Right lung (tissue), 10 donors: ENCODE results near the gene COPA. TPM values are rescaled to one million over a fixed set of nuclear protein-coding genes. Genes with fewer than 3 reads are reported as not detected.
A peak's percentile ranks its signal among the peaks of the same experiment; 100 is the strongest.
"Not testable (repeated sequence)": the region's sequence is repeated elsewhere in the genome, so short reads cannot be mapped to it uniquely, and the experiment has no call there.

ENCODE experiments used
- DNase-seq, 2 donors: peaks; one replicate each; pipeline ENCODE4 v3.0.0-alpha.2; 2013
- long read RNA-seq, 8 donors: transcript quantifications; one replicate each; lab custom pipeline, GENCODE V29; 2026
- polyA plus RNA-seq, 5 donors: library from polyadenylated mRNA; unstranded; fragments of 120-200 nt; gene quantifications; one replicate each; pipeline versions ENCODE4 v1.2.1 to v1.2.3, GENCODE V29; 2013; ENCODE audit warnings: inconsistent platforms in 1 of 5, low replicate concordance in 1 of 5; ENCODE audit not compliant: insufficient read length in 5 of 5, insufficient read depth in 1 of 5

Gene COPA
- polyA plus RNA-seq = 100 to 1,000 TPM; 152 to 164 (median 160) TPM
- long read RNA-seq, donor 1, full-length matches to known transcripts = 13 of 43 reads
- long read RNA-seq, donor 1, partial matches to known transcripts = 30 of 43 reads
- long read RNA-seq, donor 1, other reads (novel, unspliced or antisense) = 0 of 43 reads
- long read RNA-seq, donor 2, full-length matches to known transcripts = 8 of 134 reads
- long read RNA-seq, donor 2, partial matches to known transcripts = 118 of 134 reads
- long read RNA-seq, donor 2, other reads (novel, unspliced or antisense) = 8 of 134 reads
- long read RNA-seq, donor 3, full-length matches to known transcripts = 8 of 25 reads
- long read RNA-seq, donor 3, partial matches to known transcripts = 17 of 25 reads
- long read RNA-seq, donor 3, other reads (novel, unspliced or antisense) = 0 of 25 reads
- long read RNA-seq, donor 4, full-length matches to known transcripts = 3 of 14 reads
- long read RNA-seq, donor 4, partial matches to known transcripts = 11 of 14 reads
- long read RNA-seq, donor 4, other reads (novel, unspliced or antisense) = 0 of 14 reads
- long read RNA-seq, donor 5, full-length matches to known transcripts = 6 of 40 reads
- long read RNA-seq, donor 5, partial matches to known transcripts = 34 of 40 reads
- long read RNA-seq, donor 5, other reads (novel, unspliced or antisense) = 0 of 40 reads
- long read RNA-seq, donor 6, full-length matches to known transcripts = 13 of 62 reads
- long read RNA-seq, donor 6, partial matches to known transcripts = 49 of 62 reads
- long read RNA-seq, donor 6, other reads (novel, unspliced or antisense) = 0 of 62 reads
- long read RNA-seq, donor 7, full-length matches to known transcripts = 22 of 273 reads
- long read RNA-seq, donor 7, partial matches to known transcripts = 244 of 273 reads
- long read RNA-seq, donor 7, other reads (novel, unspliced or antisense) = 7 of 273 reads
- long read RNA-seq, donor 8, full-length matches to known transcripts = 2 of 39 reads
- long read RNA-seq, donor 8, partial matches to known transcripts = 37 of 39 reads
- long read RNA-seq, donor 8, other reads (novel, unspliced or antisense) = 0 of 39 reads

DNA sequence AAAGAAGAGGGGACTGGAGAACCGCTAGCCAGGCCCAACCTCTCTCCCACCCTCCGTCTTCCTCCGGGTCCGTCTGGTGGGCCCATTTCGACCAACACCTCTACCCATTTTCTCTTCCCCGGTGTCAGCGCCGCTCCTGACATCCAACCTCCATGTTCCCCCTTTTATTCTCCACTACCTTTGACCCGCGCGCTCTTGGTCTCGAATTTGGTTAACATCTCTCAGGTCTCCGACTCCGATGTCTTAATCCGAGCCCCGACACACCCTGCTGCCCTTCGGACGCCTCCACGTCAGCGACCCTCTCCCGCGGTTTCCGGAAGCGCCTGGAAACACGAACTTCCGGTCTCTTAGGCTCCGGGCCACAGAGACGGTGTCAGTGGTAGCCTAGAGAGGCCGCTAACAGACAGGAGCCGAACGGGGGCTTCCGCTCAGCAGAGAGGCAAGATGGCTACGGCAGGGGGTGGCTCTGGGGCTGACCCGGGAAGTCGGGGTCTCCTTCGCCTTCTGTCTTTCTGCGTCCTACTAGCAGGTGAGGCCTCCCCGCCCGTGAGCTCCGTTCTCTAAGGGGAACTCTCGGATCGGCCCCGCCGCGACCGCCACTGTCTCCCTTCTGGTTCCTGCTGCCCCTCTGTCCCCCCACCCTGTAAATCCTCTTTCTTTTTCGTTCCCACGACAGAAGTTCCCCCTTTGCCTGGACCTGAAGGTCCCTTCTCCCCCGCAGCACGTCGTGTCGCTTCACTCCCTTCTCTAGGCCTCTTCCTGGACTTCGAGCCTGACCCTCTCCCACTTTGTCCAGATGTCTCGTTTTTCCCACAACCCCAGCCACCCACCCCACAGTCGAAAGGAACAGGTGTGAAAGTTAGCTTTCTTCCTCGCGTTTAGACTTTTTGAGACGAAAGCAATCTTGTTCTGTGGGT lies at the start of gene COPA, which contains the start of gene NCSTN:
COPA (minus strand) TSS at position 298 of the 917 bp plus-strand sequence; CDS start at position 218, 80 bp downstream.
NCSTN (plus strand) TSS at position 431 of the 917 bp plus-strand sequence; CDS start at position 445, 14 bp downstream.
- DNase-seq = peak; percentile 90 to 94

DNA sequence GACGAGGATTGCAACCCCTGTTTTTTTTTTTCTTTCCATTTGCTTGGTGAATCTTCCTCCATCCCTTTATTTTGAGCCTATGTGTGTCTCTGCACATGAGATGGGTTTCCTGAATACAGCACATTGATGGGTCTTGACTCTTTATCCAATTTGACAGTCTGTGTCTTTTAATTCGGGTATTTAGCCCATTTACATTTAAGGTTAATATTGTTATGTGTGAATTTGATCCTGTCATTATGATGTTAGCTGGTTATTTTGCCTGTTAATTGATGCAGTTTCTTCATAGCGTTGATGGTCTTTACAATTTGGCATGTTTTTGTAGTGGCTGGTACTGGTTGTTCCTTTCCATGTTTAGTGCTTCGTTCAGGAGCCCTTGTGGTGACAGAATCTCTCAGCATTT lies 45.4 kb upstream of the COPA start:
- not testable (repeated sequence) for DNase-seq

DNA sequence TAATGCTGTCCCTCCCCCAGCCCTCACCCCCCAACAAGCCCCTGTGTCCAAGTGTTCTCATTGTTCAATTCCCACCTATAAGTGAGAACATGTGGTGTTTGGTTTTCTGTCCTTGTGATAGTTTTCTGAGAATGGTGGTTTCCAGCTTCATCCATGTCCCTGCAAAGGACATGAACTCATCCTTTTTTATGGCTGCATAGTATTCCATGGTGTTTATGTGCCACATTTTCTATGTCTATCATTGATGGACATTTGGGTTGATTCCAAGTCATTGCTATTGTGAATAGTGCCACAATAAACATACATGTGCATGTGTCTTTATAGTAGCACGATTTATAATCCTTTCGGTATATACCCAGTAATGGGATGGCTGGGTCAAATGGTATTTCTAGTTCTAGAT lies 41.8 kb upstream of the COPA start:
- DNase-seq = not testable (repeated sequence)

DNA sequence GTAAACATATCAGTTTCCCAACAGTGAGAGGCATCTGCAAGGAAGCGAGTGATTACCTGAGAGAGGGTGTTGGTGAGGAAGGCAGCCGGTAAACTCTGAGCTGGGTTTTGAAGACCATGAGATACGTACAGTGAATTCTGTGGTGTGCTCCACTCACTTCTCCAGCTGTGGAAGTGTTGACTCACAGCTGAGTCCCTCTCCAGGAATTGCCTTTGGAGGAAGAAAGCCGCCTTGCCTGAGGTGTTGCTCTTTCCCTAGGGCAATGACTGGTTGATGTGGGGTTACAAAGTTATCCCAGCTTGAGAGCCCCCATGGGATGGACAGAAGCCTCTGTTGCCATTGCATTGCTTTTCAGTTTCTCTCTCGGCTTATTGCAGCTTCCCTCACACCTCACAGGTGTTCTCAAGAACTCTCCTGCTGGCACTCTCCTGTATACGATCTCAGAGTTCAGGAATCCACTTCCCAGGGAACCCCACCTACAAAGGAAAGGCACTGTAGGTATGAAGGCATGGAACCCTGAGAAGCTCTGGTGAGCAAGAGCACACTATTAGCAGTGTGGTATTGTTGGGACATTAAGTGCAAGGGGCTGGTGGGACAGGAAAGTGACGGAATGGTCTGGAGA lies 34.6 kb upstream of the COPA start:
- no peak for DNase-seq

DNA sequence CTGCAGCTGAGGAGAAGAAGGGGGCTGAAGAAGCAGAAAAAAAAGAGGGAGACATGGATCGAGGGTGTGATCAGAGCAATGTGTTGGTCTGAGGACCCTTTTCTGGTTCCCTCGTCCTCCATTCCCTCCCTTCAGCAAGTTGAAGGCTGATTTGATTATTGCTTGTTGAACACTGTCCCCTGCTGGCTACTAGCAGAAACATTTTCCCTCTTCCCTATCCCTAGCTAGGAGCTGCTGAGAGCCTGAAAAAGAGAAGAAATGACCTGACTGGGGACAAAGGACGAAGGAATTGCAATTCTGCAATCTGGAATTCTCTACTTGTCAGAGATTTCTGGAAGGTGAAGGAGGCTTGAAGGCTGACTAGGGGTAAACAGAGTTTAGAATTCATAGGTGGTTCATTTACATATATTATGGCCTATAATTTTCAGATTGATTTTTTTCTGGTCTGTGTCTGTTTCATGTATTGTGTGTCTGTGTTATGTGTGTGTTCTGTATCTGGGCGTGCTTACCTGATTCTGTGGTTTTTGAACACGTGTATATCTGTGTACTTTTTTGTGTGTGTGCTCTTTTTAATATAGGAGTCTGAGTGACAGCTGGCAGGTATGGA lies 33.6 kb upstream of the COPA start:
- peak; percentile 29 to 45 for DNase-seq

DNA sequence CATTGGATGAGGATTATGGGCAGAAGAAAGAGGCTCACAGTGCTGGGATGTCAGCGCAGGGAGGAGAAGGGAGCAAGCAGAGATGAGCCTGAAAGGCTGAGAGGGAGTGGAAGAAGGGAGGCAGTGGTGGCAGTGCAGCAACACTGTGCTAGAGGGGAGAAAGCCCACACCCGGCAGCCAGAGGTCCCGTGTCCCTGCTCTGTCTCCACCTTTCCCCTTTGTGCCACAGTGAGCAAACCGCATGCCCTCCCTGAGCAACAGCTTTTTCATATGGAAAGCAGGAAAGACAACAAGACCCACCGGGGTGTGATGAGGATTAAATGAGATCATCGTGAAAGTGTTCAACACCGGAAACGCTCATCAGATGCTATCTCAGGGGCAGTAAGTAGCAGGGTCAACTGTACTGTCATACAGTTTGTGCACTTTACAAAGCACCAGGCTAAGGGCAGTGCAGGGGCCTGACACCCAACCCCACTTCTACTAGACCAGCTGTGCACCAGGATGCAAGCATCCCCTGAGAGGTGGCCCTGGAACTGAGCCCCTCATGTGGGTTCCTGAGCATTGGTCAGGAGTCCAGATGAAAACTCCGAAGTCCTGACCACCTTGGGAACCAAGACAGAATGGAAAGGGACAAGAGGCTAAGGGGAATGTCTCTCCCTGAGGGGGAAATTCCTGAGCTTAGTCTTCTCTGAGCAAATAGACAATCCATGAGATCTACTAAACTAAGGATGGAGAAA lies 32.9 kb upstream of the COPA start:
- no peak for DNase-seq

DNA sequence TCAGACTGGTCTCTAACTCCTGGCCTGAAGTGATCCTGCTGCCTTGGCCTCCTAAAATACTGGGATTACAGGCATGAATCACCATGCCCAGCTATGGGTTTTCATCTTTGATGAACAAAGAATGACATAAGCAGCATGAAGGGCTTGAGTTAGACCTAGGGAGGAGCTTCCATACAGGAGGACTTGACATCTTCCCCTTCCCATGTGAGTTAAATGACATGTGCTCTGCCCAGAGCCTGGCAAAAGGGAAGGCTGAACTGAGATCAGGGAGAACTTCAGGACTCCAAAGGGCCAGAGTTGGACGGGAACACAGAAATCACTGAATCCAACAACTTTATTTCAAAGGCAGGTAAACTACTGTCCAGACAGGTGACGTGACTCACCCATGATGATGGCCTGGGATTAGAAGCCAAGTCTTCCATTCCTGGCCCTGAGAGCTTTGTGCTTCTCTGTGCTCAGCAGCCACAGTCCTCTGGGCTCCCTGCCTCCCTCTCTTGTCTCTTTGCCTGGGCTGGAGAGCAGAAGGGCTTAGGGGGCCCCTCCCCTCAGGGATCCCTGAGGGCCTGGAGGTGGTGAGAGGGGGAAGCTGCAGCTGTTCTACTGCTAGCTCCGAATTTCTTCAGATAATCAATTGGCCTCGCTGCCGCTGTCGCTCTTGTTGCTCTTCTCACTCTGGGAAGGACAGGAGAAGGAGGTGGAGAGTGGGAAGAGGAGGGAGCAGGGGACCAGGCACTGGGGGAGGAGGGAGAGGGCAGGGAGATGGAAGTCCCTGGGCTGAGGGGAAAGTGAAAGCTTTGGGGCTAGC lies 31.5 kb upstream of the COPA start:
- no peak for DNase-seq

DNA sequence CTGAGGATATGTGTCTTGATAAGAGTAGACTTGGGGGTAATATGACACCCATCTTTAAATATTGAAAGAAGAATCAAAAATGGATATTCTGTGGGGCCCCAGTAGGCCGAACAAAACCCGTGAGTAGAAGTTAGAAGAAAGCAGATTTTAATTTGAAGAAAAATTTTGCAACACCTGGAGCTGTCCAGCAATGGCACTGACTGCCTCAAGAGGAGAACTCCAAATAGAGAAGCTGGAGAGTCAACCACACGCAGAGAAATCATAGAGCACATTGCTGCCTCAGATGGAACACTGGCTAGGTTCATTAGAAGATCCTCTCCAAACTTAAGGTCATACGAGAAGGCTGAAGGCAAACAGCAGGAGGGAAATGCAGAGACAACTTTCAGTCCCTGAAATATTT lies 30.6 kb upstream of the COPA start:
- no peak for DNase-seq

DNA sequence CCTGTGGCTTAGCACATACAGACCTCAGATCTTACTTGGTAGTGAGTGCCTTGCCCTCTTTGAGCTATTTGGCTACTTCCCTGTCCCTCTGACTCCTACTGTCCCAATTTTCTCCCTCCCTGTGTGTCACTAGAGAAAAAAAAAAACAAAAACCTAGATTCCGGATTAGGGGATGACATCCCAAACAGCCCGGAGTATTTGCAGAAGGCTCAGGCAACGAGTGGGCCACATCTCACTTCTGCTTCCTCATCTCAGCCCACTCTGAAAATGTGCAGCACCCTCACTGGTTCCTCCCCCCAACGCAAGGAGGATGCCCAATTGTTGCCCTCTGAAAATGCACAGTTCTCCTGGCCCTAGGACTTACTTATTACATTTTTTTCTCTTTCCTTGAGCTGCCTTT lies 28.7 kb upstream of the COPA start:
- no peak for DNase-seq

DNA sequence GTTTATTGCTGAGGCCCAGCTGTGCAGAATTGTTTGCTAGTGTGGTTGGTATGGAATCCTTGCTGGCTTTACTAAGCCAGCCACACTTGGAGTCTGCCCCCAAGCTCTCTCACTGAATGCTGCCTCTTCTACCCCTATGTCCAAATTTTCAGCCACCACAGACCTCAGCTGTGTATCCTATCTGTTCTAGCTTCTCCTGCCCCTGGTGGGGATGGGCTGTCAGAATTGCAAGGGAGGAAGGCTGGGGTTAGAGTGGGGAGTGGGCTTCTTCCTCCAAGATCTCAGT lies 28.2 kb upstream of the COPA start:
- DNase-seq = no peak

DNA sequence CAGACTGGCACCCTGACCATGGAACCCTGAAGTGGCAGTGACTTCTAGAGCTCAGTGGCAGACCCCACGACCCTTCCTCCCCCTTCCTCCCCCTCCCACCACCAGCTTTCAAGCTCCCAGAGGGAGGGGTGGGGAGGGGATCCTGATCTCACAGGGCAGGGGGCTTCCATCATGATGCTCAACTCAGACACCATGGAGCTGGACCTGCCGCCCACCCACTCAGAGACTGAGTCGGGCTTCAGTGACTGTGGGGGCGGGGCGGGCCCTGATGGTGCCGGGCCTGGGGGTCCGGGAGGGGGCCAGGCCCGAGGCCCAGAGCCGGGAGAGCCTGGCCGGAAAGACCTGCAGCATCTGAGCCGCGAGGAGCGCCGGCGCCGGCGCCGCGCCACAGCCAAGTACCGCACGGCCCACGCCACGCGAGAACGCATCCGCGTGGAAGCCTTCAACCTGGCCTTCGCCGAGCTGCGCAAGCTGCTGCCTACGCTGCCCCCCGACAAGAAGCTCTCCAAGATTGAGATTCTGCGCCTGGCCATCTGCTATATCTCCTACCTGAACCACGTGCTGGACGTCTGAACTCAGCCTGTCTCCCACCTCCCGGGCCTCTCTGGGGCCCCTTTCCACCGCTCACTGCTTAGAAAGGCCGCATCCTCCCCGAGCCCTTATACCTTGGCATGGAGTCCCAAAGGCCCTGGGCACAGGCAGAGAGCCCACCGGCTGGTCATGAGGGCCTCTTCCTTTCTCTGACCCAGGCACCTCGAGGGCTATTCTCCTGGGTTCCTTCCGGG lies 27.7 kb upstream of the COPA start:
- DNase-seq = no peak

DNA sequence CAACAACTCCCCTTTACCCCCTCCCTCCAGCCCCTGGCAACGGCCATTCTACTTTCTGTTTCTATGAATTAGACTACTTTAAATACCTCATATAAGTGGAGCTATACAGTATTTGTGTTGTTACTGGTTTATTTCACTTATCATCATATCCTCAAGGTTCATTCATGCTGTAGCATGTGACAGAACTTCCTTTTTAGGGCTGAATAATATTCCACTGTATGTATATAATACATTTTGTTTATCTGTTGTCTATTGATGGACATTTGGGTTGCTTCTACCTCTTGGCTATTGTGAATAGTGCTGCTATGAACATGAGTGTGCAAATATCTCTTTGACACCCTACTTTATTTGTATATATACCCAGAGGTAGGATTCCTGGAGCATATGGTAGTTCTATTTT lies 26.0 kb upstream of the COPA start:
- no peak for DNase-seq

DNA sequence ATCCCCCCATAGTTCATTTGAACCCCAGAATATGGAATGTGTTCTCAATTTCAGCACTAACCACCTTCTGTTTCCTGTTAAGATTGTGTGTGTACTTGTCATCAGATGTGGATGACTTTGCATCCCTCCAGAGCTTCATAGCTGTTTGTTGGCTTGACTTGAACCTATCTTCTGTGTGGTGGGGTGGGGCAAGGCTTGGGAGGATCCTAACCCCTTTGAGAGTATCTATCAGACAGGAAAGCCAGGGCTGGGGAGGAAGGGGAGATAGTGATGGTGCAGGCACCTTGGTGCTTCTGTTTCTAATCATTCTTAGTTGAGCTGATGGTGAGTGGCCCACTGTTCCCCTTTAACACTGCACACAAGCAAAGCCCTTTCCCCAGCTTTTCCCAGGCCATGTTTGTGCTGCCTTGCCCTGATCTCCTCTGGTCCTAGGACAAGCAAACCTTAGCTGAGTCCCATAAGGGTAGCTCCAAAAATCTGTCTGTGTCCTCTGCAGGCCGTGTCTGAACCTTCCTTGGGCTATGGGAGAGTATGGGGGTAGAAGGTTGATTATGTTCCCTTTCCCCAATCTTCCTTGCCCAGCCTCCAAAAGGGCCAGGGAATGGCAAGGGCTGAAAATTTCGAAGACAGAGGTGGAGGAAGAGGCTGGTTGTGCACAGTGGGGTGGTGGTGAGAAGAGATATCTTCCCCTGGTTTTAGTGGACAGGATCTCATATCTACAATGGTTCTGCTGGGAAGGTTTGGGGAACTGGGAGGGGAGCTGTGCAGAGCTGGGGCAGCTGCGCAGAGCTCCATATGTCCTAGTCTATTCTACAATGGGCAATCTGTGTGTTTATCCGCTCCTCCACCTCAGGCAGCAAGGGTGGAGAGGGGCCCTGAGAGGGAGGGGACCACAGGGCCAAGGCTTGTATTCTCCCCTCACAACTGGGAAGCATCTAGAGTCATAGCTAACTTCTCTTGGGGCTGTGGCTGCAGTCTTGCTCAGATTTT lies 25.2 kb upstream of the COPA start:
- DNase-seq = no peak

DNA sequence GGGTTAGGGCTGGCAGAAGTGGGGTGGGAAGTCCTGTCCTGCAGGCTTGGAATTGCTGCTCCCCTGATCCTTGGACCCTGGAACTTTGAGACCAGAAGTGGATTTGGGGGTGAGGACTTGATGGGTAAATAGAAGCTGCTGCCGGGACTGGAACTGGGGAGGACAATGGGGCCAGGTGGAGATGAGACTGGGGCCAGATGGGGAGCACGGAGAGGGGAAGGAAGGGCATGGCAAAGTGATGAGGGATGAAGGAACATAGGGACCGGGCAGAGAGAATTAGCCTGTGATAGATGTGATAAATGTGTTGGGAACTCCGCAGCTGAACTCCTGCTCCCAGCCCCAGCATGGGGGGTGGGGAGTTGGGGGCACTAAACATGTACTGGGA lies 24.5 kb upstream of the COPA start:
- DNase-seq = no peak

DNA sequence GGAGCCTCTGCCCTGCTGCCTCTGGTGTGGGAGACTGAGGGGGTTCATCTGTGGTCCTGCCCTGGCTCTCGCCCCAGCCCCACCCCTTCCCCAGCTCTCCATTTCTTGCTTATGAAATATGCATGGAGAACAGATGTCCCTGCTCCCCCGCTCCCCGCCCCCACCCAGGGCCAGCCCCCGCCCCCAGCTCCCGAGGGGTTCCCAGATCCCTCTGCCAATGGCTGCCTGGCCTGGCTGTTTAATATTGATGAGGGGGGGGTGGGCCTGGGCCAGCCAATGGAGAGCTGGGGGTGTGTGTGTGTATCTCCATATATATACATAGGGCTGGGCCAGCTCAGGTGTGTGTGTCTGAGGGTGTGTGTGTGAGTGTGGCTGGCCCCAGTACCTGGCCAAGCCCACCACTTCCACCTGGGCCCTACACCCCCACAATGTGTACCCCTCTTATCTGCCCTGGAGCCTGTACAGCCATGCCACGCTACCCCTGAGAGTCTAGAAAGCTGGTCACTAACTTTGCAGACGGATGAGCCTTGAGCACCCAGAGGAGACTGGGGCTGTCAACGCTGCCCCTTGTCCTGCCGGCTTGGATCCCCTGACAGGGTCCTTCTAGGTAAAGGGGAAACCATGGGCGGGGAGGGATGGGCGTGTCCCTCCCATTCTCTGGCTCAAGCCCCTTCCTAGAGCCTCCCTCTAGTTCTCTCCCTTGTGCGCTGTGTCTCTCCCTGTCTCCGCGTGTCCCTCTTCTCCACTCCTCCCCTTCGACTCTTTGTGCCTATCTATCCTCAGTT lies 23.9 kb upstream of the COPA start, which contains the start of gene NHLH1:
NHLH1 (plus strand) TSS at position 341 of the 785 bp plus-strand sequence. CDS start 3,661 bp downstream, outside the sequence.
- DNase-seq = no peak

DNA sequence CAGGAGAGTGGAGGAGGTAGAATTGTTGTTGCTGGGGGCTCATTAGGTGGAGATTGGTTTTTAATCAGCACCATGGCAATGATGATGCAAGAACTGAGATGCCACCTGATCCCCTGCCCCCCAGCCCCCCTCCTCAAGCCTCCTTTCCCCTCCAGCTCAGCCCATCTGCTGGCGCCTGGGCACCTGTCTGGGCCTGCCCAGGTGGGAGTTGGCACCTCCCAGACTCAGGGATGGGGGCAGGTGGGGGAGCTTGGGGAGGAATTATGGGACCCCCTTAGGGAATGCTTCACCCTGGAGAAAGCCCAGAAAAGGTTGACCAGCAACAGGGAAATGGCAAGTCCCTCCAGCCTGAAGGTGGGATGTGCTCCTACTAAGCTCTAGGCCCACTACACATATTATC lies 22.3 kb upstream of the COPA start:
- DNase-seq = no peak
